Fibroblast of gingiva (primary cell): ENCODE data around the gene FCGR3A.

Experiments
- DNase-seq: peaks from one replicate; pipeline ENCODE4 v3.0.0-alpha.2; 2011; ENCODE audit warnings: low read depth

FCGR3A gene

GRCh38 chr1:161501234-161501633 is 48.4 kb downstream of the FCGR3A start:
- no peak for DNase-seq

- no peak for DNase-seq
These were observed 50.2 kb downstream of the FCGR3A start for GRCh38 chr1:161499099-161500039.

- DNase-seq = no peak
These were observed 51.0 kb downstream of the FCGR3A start for GRCh38 chr1:161498646-161499045.

GRCh38 chr1:161497961-161498360 is 51.7 kb downstream of the FCGR3A start:
- no peak for DNase-seq

GRCh38 chr1:161495490-161495889 is 54.1 kb downstream of the FCGR3A start:
- no peak for DNase-seq

GRCh38 chr1:161494091-161494735 is 55.4 kb downstream of the FCGR3A start:
- no peak for DNase-seq

GRCh38 chr1:161492827-161493226 is 56.8 kb downstream of the FCGR3A start:
- no peak for DNase-seq
